ENCODE measurements around the gene RABEPK. TPM values are rescaled to one million over a fixed set of nuclear protein-coding genes. Genes with fewer than 3 reads are reported as not detected.
"Not testable (repeated sequence)": the region's sequence is repeated elsewhere in the genome, so short reads cannot be mapped to it uniquely, and the experiment has no call there.

The RABEPK gene
- total RNA-seq, 4 donors from 2014 or later: 12.5 to 23.0 (median 15.0) TPM

DNA sequence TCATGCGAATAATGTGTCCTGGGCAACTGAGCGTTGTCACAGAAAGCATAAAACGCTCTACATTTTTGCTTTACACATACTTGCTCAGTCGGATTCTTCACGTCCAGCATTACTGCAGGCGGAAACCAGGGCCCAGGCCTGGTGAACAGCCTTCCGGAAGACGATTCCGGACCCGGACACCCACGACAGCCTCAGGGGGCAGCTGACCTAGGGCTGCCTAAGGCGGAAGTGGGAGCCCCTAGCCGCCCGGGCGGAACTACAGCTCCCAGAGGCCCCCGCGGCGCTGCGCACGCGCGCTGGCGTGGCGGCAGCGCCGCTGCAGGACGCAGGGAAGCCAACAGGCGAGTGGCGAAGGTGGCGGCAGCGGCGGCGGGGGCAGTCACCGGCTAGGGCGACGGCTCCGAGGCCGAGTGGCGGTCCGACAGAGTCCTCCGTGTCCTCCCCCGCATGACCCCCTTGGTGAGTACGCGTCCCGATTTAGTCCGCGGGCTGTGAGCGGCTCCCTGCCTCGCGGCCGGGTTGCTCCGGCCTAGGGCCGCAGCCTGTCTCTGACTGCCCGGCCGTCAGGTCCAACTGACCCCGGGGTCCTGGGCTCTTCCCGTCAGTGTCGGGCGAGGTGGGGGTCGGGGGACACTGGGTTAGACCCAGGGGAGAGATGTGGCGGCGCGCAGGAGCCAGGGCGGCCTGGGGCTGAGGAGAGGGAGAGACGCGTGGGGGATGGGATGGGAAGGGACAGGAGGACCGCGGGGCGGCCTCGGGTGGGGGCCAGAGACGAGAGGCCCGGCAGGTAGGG lies 61.4 kb downstream of the RABEPK start, which contains the start of gene GAPVD1:
Gene GAPVD1 (plus strand): TSS at position 326 of the 793 bp plus-strand sequence. CDS start 37,096 bp downstream, outside the sequence.
- Histone ChIP-seq H3K9me3 (no peaks in the 10 kb centered on the region), H3K4me1 (peaks cover 0 to 44% (median 22%) of the 10 kb centered on the region in 3 donors), H3K27me3 (no peaks in the 10 kb centered on the region), H3K4me3 (peak within 1 kb of the TSS; percentile 80 to 99 (median 92)), H3K27ac (peak within 1 kb of the TSS; percentile 85 to 94 (median 89)), H3K36me3 (peaks cover 0 to 30% (median 0%) of the 10 kb centered on the region in 3 donors)
- 2 to 4% methylated on average over 19 to 32 of the region's 72 CpGs for WGBS, 2 donors
- intact Hi-C loops (cut with DNase I): no loop called here
- DNase-seq: peak; percentile 35
- TF ChIP-seq, protein P1, sequence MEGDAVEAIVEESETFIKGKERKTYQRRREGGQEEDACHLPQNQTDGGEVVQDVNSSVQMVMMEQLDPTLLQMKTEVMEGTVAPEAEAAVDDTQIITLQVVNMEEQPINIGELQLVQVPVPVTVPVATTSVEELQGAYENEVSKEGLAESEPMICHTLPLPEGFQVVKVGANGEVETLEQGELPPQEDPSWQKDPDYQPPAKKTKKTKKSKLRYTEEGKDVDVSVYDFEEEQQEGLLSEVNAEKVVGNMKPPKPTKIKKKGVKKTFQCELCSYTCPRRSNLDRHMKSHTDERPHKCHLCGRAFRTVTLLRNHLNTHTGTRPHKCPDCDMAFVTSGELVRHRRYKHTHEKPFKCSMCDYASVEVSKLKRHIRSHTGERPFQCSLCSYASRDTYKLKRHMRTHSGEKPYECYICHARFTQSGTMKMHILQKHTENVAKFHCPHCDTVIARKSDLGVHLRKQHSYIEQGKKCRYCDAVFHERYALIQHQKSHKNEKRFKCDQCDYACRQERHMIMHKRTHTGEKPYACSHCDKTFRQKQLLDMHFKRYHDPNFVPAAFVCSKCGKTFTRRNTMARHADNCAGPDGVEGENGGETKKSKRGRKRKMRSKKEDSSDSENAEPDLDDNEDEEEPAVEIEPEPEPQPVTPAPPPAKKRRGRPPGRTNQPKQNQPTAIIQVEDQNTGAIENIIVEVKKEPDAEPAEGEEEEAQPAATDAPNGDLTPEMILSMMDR (IDR thresholded peaks at IDR 0.05): peak in 5 of 6 experiments; percentile 35 to 58 (median 55)
- TF ChIP-seq POLR2A (IDR thresholded peaks at IDR 0.05): peak in 3 of 4 donors; percentile 2 to 74 (median 29)

DNA sequence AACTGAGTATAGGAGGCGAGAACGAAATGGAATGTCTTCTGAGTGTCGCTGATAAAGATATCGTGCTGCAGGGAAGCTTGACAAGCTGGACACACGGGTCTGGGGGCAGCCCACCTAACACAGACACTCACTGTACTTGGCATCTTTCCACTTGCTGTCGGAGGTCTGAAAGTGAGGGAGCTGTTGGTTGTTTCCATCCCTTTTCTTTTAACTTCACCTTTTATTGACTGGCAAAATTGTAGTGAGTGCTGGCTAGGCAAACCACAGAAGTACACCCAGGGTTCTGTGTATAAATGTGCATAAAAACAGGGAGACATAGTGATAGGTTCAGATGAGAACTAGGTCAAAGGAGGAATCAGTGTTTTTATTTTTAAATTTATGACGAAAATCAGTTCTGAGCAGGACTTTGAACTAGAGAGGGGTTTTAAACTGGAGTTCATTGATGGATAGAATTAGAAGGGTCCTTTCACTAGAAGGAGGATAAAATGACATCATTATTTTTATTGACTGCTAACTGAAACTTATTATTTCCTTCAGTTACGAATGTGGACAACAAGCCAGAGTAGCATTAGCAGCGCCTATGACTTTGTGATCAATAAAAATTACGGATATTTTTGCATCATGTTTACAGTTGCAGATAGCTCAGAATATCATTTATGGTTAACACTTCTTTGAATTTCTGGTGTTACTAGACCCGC lies 62.1 kb downstream of the RABEPK start:
- Histone ChIP-seq H3K4me3 (peak overlapping the region; percentile 80 to 99 (median 92)), H3K9me3 (no peaks in the 10 kb centered on the region), H3K27ac (peak overlapping the region; percentile 85 to 94 (median 89)), H3K27me3 (no peaks in the 10 kb centered on the region), H3K36me3 (peaks cover 0 to 37% (median 0%) of the 10 kb centered on the region in 3 donors), H3K4me1 (peaks cover 0 to 48% (median 24%) of the 10 kb centered on the region in 3 donors)
- intact Hi-C loops (cut with DNase I): no loop called here
- TF ChIP-seq, protein P1 (IDR thresholded peaks at IDR 0.05): no peak
- 15 to 19% methylated on average over 11 of the region's 11 CpGs for WGBS, 2 donors
- no peak for DNase-seq

DNA sequence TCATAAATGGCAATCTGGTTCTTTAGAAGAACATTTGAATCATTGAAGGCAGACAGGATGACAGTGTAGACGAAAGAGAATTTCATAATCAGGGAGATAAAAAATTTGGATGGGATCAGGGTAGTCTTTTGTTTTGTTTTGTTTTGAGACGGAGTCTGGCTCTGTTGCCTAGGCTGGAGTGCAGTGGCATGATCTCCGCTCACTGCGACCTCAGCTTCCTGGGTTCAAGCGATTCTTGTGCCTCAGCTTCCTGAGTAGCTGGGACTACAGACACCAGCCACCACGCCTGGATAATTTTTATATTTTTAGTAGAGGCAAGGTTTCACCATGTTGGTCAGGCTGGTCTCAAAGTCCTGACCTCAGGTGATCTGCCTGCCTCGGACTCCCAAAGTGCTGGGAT lies 63.7 kb downstream of the RABEPK start:
- DNase-seq; H3K27me3 ChIP-seq; intact Hi-C loops (cut with DNase I); H3K4me3 ChIP-seq; H3K9me3 ChIP-seq; H3K27ac ChIP-seq: not testable (repeated sequence)
- 69 to 72% methylated on average over 7 of the region's 7 CpGs for WGBS, 2 donors
- H3K4me1 ChIP-seq: peaks cover 0 to 63% (median 24%) of the 10 kb centered on the region in 3 donors
- peaks cover 0 to 43% (median 0%) of the 10 kb centered on the region in 3 donors for H3K36me3 ChIP-seq

DNA sequence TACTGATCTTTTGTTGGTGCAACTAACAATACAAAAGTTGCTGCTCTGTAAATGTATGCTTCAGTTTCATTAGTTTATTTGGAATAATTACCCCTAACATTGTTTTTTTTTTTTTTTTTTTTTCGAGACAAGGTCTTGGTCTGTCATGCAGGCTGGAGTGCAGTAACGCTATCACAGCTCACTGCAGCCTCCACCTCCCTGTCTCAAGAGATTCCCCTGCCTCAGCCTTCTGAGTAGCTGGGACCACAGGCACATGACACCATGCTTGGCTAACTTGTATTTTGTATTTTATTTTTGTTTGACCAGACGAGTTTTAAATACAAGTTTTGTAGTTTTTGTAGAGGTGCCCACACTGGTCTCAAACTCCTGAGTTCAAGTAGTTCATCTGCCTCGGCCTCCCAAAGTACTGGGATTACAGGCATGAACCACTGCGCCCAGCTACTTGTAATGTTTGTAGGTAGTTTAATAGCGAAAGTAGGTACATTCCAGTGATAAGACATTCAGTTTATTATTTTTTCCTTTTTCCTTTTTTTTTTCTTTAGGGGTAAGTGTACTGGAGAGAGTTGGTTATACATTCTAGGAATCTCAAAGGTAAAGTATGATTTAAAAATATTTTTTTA lies 68.2 kb downstream of the RABEPK start:
- Histone ChIP-seq H3K9me3 (no peaks in the 10 kb centered on the region), H3K36me3 (peaks cover 0 to 42% (median 0%) of the 10 kb centered on the region in 3 donors), H3K4me1 (peaks cover 10 to 85% (median 40%) of the 10 kb centered on the region in 3 donors), H3K27me3 (no peaks in the 10 kb centered on the region), H3K27ac (no peak overlapping the region), H3K4me3 (no peak overlapping the region)
- intact Hi-C loops (cut with DNase I): no loop called here
- 69 to 73% methylated on average over 5 to 6 of the region's 6 CpGs for WGBS, 2 donors
- no peak for DNase-seq
- TF ChIP-seq, protein P1 (IDR thresholded peaks at IDR 0.05): no peak
- TF ChIP-seq POLR2A (IDR thresholded peaks at IDR 0.05): no peak

DNA sequence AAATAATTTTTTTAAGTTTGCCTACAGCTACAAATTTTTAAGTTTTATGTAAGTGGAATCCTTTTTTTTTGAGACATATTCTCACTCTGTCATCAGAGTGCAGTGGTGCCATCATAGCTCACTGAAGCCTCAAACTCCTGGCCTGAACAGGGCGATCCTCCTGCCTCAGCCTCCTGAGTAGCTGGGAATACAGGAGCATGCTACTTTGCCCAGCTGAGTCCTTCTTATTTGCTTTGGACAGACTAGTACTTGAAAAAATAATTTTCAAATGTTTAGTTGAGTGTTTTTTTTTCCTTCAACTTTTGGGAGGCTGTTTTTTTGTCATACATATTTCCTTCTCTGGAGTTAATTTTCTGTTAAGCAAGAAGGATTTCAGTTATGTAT lies 68.7 kb downstream of the RABEPK start:
- intact Hi-C loops (cut with DNase I): no loop called here

More for the DNA sequence above, 68.7 kb downstream of the RABEPK start:
- H3K36me3 ChIP-seq: peaks cover 0 to 37% (median 0%) of the 10 kb centered on the region in 3 donors
- TF ChIP-seq, protein P1 (IDR thresholded peaks at IDR 0.05): no peak
- TF ChIP-seq POLR2A (IDR thresholded peaks at IDR 0.05): no peak
- WGBS, 2 donors: 80 to 100% methylated on average over 1 of the region's 1 CpG
- H3K27ac ChIP-seq: no peak overlapping the region
- H3K4me3 ChIP-seq: no peak overlapping the region
- H3K4me1 ChIP-seq: peaks cover 11 to 85% (median 39%) of the 10 kb centered on the region in 3 donors
- H3K9me3 ChIP-seq: no peaks in the 10 kb centered on the region
- H3K27me3 ChIP-seq: no peaks in the 10 kb centered on the region
- DNase-seq: no peak
